Muscle layer of duodenum (tissue), 2 donors: ENCODE measurements around the gene FSHR.

Experiments used
- H3K27ac ChIP-seq: one replicate; pipeline ENCODE4 v1.7.0; 2013; ENCODE audit warnings: mild to moderate bottlenecking, low read length
- H3K27me3 ChIP-seq: one replicate; pipeline ENCODE4 v1.7.0; 2013; ENCODE audit warnings: low read depth, mild to moderate bottlenecking, control low read depth, low read length
- H3K36me3 ChIP-seq, 2 donors: one replicate each; pipeline ENCODE4 v1.7.0; 2013; ENCODE audit warnings: low read length in 2 of 2, control low read depth in 1 of 2, mild to moderate bottlenecking in 1 of 2; ENCODE audit not compliant: insufficient read depth in 2 of 2, control insufficient read depth in 1 of 2
- H3K4me1 ChIP-seq, 2 donors: one replicate each; pipeline ENCODE4 v1.7.0; 2013; ENCODE audit warnings: low read length in 2 of 2, mild to moderate bottlenecking in 2 of 2, control low read depth in 1 of 2, moderate library complexity in 1 of 2; ENCODE audit not compliant: insufficient read depth in 2 of 2, control insufficient read depth in 1 of 2
- H3K4me3 ChIP-seq, 2 donors: one replicate each; pipeline ENCODE4 v1.7.0; 2013; ENCODE audit warnings: low read length in 2 of 2, low read depth in 1 of 2, mild to moderate bottlenecking in 1 of 2
- H3K9me3 ChIP-seq, 2 donors: one replicate each; pipeline ENCODE4 v1.7.0; 2013; ENCODE audit warnings: low read length in 2 of 2, control low read depth in 1 of 2, mild to moderate bottlenecking in 1 of 2; ENCODE audit not compliant: control insufficient read depth in 1 of 2
- donor health status: healthy.

Gene FSHR

DNA sequence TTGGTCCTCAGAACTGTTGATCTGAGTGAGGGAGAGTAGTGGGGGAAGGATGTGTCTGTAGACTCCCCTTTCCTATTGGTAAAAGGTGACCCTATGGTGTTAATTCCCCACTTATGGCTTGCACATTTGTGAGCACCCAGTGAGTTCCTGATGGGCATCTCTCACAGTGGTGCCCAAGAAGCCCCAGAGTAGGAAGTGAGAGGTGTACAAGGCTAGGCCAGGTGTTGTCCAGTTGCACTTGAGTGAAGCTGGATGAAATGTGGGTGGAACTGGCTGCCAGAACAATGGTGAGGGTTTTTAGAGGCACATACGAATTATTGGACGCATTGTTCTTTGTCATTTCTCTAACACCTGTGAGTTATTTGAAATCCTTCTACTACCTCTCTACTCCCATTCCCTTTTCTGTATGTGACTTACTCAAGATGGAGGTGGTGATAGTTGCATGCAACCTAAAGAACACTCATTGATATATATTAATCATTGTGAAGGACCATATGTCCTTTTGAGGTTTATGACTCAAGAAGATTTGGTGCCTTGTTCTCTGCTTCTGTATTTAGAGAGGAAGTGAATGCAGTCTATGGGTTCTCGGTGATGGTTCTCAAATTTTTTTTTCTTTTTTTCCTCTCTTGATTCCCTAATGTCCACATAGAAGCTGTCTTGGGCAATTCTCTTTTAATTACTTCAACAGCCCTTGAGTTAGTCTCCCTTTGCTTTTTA is 162.7 kb downstream of the FSHR start:
- H3K36me3 ChIP-seq: no peaks in the 10 kb centered on the region
- H3K9me3 ChIP-seq: no peaks in the 10 kb centered on the region
- H3K4me1 ChIP-seq: no peaks in the 10 kb centered on the region
- no peak overlapping the region for H3K4me3 ChIP-seq
- no peaks in the 10 kb centered on the region for H3K27me3 ChIP-seq
- no peak overlapping the region for H3K27ac ChIP-seq

DNA sequence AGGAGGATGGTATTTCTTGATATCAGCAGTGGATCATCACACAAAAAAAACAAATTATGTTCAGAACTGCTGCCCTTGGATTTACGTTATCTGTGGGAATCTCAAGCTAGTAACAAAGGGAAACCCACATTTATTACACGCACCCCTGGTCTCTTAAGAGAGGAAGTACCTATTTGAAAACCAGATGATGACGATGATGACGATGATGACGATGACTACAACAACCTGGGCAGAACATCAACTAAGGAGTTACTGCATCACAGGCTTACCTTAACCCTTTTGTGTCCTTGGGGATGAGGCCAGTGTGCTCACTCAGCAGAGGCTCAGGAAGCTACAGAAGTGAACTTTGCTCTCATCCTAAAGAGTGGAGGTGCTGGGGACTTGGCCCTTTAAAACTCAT is 169.4 kb downstream of the FSHR start:
- no peak overlapping the region for H3K4me3 ChIP-seq
- H3K27me3 ChIP-seq: no peaks in the 10 kb centered on the region
- no peaks in the 10 kb centered on the region for H3K4me1 ChIP-seq
- H3K9me3 ChIP-seq: no peaks in the 10 kb centered on the region
- H3K27ac ChIP-seq: no peak overlapping the region
- no peaks in the 10 kb centered on the region for H3K36me3 ChIP-seq

DNA sequence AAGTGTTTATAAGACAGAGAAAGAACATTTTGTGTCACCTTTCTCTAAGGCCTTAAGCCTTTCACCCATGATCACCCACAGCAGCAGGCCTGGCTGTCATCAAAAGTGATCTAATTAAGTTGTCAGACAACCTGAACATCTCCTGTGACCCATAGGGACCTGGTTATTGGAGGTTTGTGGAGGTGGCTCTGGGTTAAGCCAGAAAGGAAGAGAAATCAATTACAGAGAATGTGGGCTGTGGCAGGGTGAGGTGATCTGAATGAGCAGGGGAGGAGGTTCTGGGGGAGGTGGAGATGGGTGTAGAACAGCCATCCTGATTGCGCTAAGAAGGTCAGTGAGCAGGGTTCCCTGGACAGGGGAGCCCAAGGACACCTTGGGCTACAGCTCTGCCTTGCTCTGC is 170.8 kb downstream of the FSHR start:
- Histone ChIP-seq H3K27me3 (no peaks in the 10 kb centered on the region), H3K36me3 (no peaks in the 10 kb centered on the region), H3K9me3 (no peaks in the 10 kb centered on the region), H3K4me3 (no peak overlapping the region), H3K4me1 (no peaks in the 10 kb centered on the region), H3K27ac (no peak overlapping the region)

DNA sequence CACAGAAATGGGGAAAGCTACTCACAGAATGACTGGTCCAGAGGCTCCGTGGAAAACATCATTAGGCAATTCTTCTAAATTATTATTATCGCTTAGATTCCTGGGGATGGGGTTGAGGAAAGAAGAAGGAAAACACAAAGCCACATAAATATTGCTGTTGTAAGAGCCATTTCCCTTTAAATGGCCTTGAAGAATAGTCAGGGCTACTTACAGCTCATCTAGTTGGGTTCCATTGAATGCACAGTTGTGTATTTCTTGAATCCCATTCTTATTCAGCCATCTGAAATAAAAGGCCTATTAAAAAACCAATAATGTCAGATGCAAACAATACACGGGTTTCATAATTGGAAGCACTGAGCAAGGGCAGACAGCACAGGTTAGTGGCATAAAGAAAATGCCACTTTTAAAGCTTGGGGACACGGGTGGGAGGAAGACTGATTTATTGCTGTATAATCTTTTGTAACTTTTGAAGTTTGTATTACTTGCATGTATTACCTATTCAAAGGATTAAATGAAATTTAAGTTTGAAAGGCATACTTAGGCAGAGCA is 171.4 kb downstream of the FSHR start:
- Histone ChIP-seq H3K4me1 (no peaks in the 10 kb centered on the region), H3K27me3 (no peaks in the 10 kb centered on the region), H3K27ac (no peak overlapping the region), H3K36me3 (no peaks in the 10 kb centered on the region), H3K9me3 (no peaks in the 10 kb centered on the region), H3K4me3 (no peak overlapping the region)

DNA sequence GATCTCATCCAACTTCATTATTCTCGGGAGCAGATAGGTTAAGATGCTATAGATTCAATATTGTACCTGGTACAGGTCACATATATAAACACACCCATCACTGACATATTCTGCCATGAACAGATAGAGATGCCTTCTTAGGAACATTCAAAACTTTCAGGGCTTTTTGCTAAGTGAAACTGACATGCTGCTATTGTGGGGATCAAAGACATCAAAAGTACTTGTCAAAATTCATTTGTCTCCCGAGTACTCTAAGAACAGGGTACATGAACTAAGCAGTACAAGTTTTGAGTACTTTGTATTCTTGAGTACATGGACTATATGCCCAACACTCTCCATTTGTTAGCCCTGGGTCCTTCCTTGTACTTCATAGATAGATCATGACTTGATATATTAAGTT is 173.5 kb downstream of the FSHR start:
- Histone ChIP-seq H3K27me3 (no peaks in the 10 kb centered on the region), H3K27ac (no peak overlapping the region), H3K4me3 (no peak overlapping the region), H3K36me3 (no peaks in the 10 kb centered on the region), H3K9me3 (no peaks in the 10 kb centered on the region), H3K4me1 (no peaks in the 10 kb centered on the region)

DNA sequence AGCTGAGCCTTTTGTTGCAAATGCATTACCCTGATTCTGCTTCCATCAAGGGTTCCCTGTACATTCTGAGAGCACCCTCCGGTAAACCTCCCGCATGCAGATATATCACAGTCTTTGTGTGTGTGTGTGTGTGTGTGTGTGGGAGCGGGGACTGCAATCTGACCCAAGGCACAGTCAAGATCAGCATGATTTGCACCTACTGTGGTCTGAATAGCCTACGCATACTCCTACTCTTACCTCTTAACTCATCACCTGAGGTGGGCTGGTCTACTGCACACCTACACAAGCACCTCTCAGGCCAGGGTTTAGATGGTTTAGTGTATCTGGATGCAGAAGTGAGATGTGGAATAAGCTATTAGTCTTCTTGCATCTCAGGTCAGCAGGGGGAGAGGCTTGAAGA is 174.6 kb downstream of the FSHR start:
- Histone ChIP-seq H3K27me3 (no peaks in the 10 kb centered on the region), H3K9me3 (no peaks in the 10 kb centered on the region), H3K36me3 (no peaks in the 10 kb centered on the region), H3K4me3 (no peak overlapping the region), H3K27ac (no peak overlapping the region), H3K4me1 (no peaks in the 10 kb centered on the region)

DNA sequence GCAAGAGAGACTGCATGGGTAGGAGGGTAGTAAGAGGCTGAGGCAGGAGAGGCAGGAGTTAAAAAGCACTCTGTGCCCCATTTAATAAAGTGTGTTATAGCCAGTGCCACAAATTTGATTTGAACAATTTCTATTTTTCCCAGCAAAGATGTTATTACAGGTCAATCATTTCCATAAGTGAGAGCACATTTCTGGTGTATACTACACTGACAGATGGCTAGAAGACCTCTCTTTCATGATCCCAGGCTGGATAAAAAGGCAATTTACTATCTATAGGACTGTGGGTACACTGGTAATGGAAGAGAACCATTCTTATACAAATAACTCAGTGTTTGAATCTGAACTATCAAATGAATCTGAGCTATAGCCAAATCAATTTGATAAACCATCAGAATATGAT is 176.2 kb downstream of the FSHR start:
- no peaks in the 10 kb centered on the region for H3K9me3 ChIP-seq
- no peaks in the 10 kb centered on the region for H3K4me1 ChIP-seq
- H3K4me3 ChIP-seq: no peak overlapping the region
- H3K27ac ChIP-seq: no peak overlapping the region
- H3K27me3 ChIP-seq: no peaks in the 10 kb centered on the region
- no peaks in the 10 kb centered on the region for H3K36me3 ChIP-seq

DNA sequence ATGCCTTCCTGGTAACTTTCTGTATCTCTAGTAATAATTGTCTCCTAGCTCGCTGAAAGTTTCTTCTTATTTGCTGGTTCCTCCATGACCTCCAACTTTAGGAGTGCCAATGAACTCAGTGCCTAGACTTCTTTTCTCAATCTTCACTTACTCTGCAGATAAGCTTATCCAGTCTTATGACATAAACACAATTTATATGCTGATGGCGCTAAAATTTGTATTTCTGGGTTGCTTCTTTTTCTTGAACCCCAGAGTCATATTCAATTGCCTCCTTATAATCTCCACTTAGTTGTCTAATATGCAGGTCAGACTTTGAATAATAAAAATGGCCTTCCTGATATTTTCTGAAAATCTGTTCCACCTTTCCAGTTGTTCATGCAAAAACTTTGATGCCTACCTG is 182.5 kb downstream of the FSHR start:
- Histone ChIP-seq H3K4me1 (no peaks in the 10 kb centered on the region), H3K9me3 (no peaks in the 10 kb centered on the region), H3K27me3 (no peaks in the 10 kb centered on the region), H3K4me3 (no peak overlapping the region), H3K36me3 (no peaks in the 10 kb centered on the region), H3K27ac (no peak overlapping the region)

DNA sequence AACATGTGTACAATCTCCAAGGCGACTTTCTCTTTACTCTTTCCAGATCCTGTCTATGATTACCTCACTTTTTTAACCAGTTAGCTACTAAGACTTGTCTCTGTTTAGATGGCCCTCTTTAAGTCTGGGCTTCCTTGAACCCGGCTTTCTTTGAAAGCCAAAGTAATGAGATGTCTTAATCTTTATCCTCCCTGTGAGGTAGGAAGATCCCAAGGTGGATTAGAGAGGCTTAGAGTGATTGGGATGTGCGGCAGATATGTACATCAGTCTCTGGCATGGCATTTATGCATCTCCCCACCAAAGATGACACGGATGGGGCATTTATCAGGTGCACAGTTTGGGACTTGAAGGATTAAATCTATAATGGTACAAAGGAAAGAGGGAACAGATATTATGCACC is 186.3 kb downstream of the FSHR start:
- H3K4me1 ChIP-seq: no peaks in the 10 kb centered on the region
- no peak overlapping the region for H3K27ac ChIP-seq
- no peaks in the 10 kb centered on the region for H3K27me3 ChIP-seq
- H3K9me3 ChIP-seq: no peaks in the 10 kb centered on the region
- H3K4me3 ChIP-seq: no peak overlapping the region
- no peaks in the 10 kb centered on the region for H3K36me3 ChIP-seq

DNA sequence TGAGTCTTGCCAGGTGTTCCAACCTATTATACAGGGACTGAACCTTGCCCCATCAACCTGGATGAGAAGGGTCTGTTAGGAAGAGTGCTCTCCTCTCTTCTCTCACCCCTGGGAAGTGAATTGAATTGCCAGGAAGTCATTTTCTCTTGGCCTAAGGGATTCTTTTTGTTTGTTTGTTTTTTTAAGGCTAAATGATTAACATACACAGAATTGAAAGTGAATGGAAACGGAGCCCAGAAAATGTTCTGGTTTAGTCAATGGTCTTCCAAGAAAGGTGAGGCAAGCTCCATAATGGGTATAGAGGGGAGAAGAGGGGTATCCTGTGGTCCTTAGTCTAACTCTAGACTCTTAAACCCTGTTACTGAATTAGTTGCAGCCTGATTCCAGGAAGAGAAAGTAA is 189.1 kb downstream of the FSHR start:
- H3K27me3 ChIP-seq: no peaks in the 10 kb centered on the region
- no peaks in the 10 kb centered on the region for H3K36me3 ChIP-seq
- H3K9me3 ChIP-seq: no peaks in the 10 kb centered on the region
- peaks cover 0 to 10% of the 10 kb centered on the region in 2 donors for H3K4me1 ChIP-seq
- no peak overlapping the region for H3K4me3 ChIP-seq
- H3K27ac ChIP-seq: no peak overlapping the region

DNA sequence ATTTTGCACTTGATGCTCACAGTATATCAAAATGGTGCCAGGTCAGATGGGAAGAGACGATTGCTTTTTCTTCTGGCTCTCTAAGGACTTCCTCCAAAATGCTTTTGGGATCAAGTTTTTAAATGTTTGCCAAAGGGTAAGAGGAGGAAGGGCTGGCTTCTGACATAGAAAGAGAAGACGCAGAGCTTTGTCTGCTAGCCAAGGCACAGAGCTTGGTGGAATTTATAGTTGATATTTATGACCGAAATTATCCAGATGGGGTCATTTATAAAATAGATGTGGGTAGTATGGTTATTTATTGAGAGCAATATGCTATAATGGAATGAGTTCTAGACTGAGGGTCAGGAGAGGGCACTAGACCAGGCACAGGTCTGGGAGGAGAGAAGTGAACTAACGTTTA is 193.3 kb downstream of the FSHR start:
- Histone ChIP-seq H3K4me3 (no peak overlapping the region), H3K27ac (no peak overlapping the region), H3K9me3 (no peaks in the 10 kb centered on the region), H3K27me3 (no peaks in the 10 kb centered on the region), H3K4me1 (peaks cover 0 to 10% of the 10 kb centered on the region in 2 donors), H3K36me3 (no peaks in the 10 kb centered on the region)

DNA sequence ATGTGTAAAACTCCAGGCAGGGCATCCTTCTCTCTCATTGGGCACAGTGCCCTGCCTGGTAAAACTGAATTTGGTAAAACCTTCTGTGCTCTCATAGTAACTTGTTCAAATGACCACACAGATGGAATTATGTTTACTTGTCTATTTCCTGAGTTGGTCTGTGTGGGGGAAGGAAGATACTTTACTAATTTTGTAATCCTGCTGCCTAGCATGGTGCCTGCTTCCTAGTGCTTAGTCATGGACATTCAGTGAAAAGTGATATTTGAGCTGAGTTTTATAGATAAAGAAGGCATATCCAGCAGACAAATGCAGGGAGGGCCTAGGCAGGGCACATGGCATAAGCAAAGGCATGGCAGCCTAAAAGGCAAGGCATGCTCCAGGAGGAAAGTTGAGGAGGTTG is 199.4 kb downstream of the FSHR start:
- no peaks in the 10 kb centered on the region for H3K36me3 ChIP-seq

More for the DNA sequence above, 199.4 kb downstream of the FSHR start:
- Histone ChIP-seq H3K27me3 (no peaks in the 10 kb centered on the region), H3K4me3 (no peak overlapping the region), H3K27ac (no peak overlapping the region), H3K4me1 (no peaks in the 10 kb centered on the region), H3K9me3 (no peaks in the 10 kb centered on the region)
